ENCODE measurements around the gene MED28.
"Not testable (repeated sequence)": the region's sequence is repeated elsewhere in the genome, so short reads cannot be mapped to it uniquely, and the experiment has no call there.

The MED28 gene

GRCh38 chr4:17618926-17619325 is 4.5 kb downstream of the MED28 start:
- no peak for DNase-seq (ENCODE audit: low read depth)

DNA sequence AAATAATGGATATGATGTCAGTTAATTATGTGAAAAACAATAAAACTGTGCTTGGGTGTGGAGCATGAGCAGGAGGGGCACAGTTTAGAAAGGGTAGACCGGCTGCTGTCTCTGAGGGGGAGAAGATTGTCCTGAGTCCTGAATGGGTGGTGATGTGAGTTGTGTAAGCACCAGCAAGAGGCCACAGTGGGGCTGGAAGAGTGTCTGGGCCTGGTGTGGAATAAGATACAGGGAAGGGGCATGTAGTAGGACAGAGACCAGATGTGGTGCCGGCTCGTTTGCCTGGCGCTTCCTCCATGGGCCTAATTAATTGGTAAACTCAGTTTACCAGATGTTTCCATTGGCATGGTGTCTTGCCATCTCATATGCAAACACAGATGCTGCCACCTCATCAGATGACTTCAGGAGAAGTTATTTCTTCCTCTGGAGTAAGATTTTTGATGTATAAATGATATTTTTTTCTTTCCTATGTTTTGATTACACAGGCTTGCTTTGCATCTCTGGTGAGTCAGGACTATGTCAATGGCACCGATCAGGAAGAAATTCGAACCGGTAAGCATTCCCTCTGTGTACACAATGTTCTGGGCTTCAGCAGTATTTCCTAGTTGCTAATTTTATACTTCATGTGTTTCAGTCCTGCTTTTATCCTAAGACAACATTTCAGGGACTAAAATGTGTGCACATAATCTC is 5.1 kb downstream of the MED28 start:
- peak; percentile 88 for DNase-seq (ENCODE audit: low read depth)

DNA sequence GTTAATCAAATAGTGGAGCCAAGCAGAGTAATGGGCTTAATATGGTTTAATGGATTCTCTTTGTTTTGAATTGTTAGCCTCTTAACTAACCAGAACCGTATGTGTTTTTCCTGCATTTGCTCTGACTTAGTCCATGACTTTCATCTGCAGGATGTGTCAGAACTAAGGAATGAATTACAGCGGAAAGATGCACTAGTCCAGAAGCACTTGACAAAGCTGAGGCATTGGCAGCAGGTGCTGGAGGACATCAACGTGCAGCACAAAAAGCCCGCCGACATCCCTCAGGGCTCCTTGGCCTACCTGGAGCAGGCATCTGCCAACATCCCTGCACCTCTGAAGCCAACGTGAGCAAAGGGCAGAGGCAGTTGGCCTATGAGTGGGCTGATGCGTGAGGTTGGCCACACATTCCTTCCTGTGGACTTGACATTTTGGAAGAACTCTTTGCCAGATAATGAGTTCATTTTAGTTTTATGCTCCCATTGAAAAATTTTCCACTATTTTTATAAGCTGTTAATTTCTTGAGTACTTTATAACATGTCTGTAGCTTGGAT is 9.1 kb downstream of the MED28 start:
- DNase-seq (ENCODE audit: low read depth): peak; percentile 41

GRCh38 chr4:17624821-17625220 is 10.4 kb downstream of the MED28 start:
- DNase-seq (ENCODE audit: low read depth): no peak

GRCh38 chr4:17630228-17630627 is 15.8 kb downstream of the MED28 start:
- no peak for DNase-seq (ENCODE audit: low read depth)

GRCh38 chr4:17633600-17633999 is 19.2 kb downstream of the MED28 start:
- DNase-seq (ENCODE audit: low read depth): no peak

- DNase-seq (ENCODE audit: low read depth): no peak
These were observed 20.6 kb downstream of the MED28 start for GRCh38 chr4:17635056-17635455.

DNA sequence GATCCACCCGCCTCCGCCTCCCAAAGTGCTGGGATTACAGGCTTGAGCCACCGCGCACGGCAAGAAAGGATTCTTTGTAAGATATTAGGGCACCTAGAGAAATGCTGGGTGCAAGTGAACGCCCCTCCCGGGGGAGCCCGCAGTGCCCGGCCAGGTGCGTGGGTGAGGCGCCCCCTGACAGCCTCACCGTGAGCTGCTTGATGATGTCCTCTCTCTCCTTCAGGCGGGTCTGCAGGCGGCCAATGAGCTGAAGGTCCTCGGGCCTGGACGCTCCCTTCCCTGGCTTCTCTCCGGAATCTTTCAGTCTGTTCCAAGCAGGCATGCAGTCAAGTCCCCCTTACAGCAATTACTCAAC is 21.9 kb downstream of the MED28 start:
- DNase-seq (ENCODE audit: low read depth): no peak

GRCh38 chr4:17636696-17637622 is 22.5 kb downstream of the MED28 start:
- DNase-seq (ENCODE audit: low read depth): peak; percentile 63

DNA sequence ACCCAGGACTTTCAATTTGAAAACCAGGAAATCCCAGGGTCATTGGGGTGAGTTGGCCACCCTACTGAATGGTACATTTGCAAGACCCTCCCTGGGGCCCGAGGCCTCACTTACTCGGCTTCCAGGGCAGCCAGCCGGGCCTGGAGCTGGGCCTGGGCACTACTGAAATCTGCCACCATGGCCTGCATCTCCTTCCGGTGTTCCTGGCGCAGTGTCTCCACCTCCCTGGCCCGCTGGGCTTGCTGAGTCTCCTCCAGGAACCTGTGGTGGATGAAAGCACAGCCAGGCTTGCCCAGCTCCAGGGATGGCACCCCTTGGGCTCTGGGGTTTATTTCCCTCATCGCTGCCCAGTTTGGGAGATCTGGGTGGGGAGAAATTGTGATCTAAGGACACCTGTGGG is 24.7 kb downstream of the MED28 start:
- no peak for DNase-seq (ENCODE audit: low read depth)

DNA sequence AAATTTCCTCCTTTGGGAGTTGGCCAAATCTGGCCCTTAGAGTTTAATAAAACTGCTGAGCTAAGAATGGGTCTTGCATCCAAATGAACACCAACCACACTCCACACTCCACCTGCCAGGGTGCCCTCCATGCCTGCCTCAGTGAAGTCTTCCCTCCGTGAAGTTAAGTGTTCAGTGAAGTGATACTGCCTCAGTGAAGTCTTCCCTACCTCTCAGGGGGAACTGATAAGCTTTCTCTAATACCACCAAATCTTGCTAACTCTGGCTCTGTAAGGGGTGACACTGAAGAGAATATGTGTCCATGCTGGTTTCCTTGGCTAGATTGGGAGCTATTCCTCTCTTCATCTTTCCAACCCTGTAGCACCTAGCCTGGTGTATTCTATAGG is 27.9 kb downstream of the MED28 start:
- DNase-seq (ENCODE audit: low read depth): no peak

DNA sequence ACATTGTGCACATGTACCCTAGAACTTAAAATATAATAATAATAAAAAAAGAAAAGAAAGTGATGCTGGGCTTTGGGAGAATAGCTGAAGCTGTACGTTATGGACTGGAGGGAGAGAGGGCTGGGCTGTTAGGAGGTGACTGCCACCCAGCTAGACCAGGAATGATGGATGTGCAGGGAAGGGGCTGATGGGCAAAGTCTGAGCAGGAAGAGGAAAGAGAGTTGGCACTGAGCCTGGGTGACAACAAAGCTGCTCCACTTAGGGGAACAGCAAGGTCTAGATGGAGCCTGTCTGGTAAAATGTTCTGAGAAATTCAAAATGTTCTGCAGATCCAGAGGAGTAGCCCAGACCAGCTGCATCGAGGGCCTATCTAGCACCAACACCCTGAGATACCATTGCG is 32.3 kb downstream of the MED28 start:
- DNase-seq (ENCODE audit: low read depth): no peak

DNA sequence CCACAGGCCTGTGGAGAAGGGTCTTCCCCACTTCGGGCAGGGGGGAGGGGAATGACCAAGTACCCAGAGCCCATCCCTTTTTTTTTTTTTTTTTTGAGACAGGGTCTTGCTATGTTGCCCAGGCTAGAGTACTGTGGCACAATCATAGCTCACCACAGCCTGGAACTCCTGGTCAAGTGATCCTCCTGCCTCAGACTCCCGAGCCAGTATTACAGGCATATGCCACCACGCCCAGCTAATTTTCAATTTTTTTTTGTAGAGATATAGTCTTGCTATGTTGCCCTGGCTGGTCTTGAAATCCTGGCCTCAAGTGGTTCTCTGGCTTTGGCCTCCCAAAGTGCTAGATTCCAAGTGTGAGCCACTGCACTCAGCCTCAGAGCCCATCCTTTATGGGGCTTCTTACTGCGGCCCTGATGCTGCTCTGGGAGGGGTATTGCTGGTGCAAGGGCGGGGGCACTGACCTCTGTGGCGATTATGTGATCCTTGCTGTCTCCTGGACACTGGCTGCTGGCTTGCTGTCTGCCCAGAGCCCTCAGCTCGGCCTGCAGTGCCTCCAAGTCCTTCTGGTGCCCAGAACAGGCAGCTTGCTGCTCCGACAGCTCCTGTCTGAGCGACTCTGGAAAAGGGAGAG is 32.9 kb downstream of the MED28 start:
- DNase-seq (ENCODE audit: low read depth): no peak

GRCh38 chr4:17647927-17648326 is 33.5 kb downstream of the MED28 start:
- DNase-seq (ENCODE audit: low read depth): no peak

DNA sequence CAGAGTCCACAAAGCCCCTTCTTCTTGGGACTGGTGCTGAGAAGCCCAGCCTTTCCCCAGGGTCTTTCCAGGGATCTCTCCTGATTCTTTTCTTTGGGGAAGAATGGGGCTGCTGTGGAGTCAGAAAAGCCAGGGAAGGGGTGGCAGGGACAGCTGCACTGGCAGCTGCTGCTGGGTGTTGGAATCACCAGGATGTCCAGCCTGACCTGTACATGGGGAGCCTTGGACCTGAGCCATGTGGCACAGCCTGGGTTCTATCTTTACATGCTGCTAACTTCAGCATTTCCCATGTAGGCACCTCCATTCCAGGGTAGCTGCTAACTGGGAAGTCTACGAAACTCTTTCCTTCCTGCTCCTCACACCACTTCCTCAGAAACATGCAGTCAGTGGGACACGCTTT is 36.0 kb downstream of the MED28 start:
- DNase-seq (ENCODE audit: low read depth): no peak

GRCh38 chr4:17654701-17655100 is 40.3 kb downstream of the MED28 start:
- no peak for DNase-seq (ENCODE audit: low read depth)

DNA sequence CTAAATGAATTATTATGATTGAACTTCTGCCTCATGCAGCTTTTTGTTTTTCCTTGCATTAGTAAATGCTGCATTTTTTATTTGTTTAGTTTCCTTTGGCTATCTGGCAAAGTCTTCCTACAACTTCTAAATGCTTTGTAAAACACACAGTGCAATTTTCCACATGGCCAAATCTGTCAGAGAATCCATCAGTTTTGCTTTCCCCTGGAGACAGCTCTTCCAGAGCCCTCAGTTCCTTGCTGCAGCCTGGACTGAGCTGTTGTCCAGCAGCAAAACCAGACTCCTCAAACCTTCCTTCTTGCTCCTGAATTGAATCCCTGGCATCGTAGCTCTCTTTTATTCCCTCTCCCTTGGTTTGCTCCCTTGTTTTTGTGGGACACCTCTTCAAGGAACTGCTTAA is 42.6 kb downstream of the MED28 start:
- no peak for DNase-seq (ENCODE audit: low read depth)

DNA sequence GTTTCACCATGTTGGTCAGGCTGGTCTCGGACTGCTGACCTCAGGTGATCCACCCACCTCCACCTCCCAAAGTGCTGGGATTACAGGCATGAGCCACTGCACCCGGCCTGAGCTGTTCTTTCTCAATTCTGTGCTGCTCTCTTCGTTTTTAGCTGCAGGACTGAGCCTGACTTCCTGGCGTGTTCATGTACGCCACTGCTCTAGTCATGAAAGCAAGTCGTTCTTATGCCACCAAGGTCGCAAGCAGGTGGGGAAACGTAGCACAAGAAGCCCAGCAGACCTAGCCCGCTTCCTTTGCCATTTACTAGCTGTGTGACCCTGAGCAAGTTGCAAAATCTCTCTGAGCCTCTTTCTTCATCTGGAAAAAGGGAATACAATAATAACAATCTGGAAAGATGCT is 43.4 kb downstream of the MED28 start:
- no peak for DNase-seq (ENCODE audit: low read depth)

DNA sequence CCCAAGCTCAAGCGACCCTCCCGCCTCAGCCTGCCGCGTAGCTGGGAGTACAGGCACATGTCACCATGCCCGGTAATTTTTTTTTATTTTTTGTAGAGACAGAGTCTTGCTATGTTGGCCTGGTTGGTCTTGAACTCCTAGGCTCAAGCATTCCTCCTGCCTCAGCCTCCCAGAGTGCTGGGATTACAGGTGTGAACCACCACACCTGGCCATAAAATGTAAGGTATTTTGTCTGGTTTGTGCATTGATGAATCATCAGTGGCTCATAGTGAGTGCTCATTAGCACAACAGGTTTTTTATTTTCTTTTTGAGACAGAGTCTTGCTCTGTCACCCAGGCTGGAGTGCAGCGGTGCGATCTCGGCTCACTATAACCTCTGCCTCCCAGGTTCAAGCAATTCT is 44.8 kb downstream of the MED28 start:
- not testable (repeated sequence) for DNase-seq (ENCODE audit: low read depth)

GRCh38 chr4:17662694-17663093 is 48.3 kb downstream of the MED28 start:
- no peak for DNase-seq (ENCODE audit: low read depth)

GRCh38 chr4:17664755-17665154 is 50.3 kb downstream of the MED28 start:
- DNase-seq (ENCODE audit: low read depth): no peak

DNA sequence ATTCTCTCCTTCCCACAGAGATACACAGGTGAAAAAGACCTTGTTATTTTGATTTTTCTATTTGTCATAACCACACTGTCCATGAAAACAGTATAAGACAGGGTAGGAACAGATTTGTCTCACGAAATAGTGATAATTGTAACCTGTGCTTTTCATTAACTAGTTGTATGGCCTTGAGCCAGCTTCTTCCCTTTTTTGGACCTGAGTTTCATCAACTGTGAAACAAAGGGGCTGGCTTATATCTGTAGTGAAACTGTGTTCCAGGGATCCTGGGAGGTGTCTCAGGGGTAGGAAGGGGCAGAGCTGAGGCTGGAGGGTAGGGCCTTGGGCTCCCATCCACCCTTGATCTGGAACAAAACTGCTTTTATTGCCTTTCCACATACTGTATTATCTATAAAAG is 50.9 kb downstream of the MED28 start:
- DNase-seq (ENCODE audit: low read depth): no peak

- DNase-seq (ENCODE audit: low read depth): no peak
These were observed 51.4 kb downstream of the MED28 start for GRCh38 chr4:17665852-17666251.
